Cortex of kidney (tissue), 1 donor: ENCODE data around the gene PHACTR4.
"Not testable (repeated sequence)": the region's sequence is repeated elsewhere in the genome, so short reads cannot be mapped to it uniquely, and the experiment has no call there.

Source experiments
- DNase-seq: peaks from one replicate; lab custom pipeline; 2025; lab: John Stamatoyannopoulos, UW

The PHACTR4 gene

DNA sequence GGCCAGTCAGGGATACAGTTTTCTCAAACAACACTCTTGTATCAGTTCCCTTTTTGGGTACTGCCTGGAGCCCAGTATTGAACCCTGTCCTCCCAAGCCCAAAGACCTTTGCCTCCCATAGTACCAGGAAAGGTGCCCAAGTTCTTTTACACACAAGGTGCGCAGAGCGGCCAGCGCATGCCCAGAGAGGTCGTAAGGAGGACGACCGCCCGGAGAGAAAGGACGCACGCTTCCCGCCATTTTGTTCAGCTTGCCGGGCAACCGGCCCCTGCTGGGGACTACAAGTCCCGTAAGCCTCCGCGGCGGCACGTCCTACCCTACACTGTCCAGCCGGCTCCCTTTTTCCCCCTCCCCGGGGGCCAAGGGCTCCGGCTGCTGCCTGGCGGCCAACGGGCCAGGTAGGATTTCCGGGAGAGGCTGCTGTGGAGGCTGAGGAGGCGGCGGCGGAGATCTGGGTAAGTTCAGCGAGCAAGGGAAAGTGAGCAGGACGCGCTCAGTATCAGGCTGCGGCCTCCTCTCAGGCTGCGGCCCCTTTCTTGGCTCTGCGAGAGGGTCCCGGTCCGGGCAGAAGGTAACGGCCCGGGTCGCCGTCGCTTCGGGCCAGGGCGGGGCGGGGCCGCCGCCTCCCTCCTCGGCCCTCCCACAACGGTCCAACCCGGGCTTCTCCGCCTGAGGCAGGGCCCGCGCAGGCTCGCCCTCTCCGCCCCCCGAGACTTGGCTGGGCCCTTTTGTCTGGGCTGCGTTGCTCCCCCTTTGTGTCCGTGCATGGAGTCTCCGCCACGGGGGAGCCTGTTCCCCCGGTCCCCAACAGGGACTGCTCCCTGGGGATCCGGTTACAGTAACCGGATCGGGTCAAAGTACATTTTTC, at the start of gene PHACTR4:
Gene PHACTR4, plus strand, starts transcription at position 370 of the 868 bp plus-strand sequence. CDS start 37,708 bp downstream, outside the sequence.
- DNase-seq: no peak

DNA sequence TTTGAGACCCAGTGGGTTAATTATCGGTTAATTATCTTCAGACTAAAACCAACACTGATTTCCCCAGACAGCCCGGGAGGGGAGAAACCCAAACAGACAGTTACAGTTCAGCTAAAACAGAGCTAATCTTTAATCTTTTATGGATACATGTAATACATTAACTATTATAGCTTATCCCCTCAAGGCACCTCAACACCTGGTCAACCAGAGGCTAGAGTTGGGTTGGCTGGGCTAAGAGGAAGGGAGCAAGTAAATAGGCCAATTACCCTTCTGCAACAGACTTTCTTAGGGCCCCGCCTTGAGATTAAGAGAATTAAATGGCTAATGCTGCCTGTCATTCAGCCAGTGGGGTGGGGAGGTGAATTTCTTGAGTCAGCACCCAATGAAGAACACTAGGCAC, 47.3 kb upstream of the PHACTR4 start:
- no peak for DNase-seq

DNA sequence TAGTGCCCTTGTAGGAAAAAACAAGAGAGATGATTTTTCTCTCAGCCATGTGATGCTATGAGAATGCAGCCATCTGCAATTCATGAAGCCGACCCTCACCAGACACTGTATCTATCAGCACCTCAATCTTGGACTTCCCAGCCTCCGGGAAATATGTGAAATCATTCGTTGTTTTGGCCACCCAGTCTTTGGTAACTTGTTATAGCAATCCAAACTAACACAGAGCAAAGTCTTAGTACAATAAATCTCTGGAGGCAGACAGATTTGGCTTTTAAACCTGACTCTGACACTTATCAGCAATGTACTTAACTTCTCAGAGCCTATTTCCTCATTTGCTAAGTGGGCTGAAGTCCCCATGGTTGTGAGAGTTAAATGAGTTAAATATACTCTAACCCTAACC, 45.8 kb upstream of the PHACTR4 start:
- no peak for DNase-seq

DNA sequence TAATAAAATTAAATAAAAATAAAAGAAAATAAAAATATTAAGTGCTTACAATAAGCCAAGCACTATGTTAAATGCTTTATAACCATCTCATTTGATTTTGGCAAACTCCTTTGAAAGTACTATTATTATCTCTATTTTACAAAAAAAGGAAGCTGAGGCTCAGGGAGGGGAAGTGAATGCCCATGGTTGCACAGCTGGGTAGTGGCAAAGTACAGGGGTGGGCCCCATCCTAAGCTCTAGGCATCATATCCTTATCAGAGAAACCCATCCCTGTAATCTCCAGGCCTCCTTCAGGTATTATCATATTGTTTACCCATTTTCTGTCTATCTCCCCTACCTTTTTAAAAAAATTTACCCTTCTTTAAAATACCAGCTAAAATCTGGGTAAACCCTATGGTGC, 43.0 kb upstream of the PHACTR4 start:
- no peak for DNase-seq

DNA sequence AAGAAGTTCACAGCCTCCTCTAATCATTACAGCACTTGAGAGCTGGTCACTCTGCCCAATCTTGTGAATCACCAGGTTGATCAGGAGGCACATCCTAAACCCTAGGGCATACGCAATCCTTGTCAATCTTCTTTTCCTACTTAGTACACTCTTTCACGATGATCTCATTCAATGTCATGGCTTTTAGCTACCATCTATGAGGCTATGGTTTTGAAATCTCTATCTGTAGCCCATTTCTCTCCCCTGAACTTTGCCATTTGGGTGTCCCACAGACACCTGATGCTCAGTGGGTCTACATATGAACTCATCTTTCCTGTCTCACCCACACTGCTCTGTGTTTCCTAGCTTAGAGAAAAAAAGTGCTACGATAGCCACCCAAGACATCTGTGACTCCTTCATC, 42.6 kb upstream of the PHACTR4 start:
- no peak for DNase-seq

DNA sequence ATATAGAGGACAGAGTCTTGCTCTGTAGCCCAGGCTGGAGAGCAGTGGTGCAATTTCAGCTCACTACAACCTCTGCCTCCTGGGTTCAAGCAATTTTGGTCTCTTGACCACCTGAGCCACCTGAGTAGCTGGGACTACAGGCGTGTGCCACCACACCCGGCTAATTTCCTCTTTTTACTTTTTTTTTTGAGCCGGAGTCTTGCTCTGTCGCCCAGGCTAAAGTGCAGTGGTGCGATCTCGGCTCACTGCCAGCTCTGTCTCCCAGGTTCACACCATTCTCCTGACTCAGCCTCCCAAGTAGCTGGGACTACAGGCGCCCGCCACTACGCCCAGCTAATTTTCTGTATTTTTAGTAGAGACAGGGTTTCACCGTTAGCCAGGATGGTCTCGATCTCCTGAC, 42.1 kb upstream of the PHACTR4 start:
- not testable (repeated sequence) for DNase-seq

DNA sequence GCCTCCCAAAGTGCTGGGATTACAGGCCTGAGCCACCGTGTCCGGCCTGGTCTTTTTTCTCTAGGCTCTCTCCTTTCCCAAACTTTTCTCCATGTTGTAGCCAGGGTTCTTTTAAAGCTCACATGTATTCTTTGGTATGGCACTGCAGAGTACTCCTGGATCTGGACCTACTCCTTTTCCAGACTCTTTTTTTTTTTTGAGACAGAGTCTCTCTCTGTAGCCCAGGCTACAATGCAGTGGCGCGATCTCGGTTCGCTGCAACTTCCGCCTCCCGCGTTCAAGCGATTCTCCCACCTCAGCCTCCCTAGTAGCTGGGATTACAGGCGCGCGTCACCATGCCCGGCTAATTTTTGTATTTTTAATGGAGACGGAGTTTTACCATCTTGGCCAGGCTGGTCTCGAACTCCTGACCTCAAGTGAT, 41.3 kb upstream of the PHACTR4 start:
- no peak for DNase-seq

DNA sequence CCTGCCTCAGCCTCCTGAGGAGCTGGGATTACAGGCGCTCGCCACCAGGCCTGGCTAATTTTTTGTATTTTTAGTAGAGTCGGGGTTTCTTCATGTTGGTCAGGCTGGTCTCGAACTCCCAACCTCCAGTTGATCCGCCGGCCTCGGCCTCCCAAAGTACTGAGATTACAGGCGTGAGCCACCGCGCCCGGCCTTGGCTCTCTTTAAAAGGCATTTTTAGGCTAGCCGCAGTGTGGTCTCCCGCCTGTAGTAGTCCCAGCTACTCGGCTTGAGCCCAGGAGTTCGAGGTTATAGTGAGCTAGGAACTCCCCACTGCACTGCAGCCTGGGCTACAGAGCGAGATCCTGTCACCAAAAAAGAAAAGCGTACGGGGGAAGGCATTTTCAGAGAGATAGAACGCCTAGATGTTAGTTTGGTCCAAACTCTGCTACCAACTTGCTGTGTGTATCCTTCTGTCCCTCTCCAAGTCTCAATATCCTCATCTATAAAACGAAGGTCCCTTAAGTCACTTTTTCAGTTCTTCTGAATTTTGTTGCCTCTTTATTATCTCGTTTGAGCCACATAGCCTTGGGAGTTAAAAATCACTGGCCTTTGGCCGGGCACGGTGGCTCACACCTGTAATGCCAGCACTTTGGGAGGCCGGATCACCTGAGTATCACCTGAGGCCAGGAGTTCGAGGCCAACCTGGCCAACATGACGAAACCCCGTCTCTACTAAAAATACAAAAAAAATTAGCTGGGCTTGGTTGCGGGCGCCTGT, 40.0 kb upstream of the PHACTR4 start:
- DNase-seq: no peak

DNA sequence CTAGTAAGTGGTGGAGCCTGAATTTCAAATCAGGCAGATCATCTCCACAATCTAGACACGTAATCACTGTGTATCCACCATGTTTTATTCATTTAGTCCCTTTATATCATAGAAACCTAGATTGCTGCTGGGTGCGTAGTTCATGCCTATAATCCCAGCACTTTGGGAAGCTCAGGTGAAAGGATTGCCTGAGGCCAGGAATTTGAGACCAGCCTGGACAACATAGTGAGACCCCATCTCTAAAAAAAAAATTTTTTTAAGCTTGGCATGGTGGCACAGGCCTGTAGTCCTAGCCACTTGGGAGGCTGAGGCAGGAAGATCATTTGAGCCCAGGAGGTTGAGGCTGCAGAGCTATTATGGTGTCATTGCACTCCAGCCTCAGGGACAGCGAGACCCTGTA, 30.6 kb upstream of the PHACTR4 start:
- no peak for DNase-seq

DNA sequence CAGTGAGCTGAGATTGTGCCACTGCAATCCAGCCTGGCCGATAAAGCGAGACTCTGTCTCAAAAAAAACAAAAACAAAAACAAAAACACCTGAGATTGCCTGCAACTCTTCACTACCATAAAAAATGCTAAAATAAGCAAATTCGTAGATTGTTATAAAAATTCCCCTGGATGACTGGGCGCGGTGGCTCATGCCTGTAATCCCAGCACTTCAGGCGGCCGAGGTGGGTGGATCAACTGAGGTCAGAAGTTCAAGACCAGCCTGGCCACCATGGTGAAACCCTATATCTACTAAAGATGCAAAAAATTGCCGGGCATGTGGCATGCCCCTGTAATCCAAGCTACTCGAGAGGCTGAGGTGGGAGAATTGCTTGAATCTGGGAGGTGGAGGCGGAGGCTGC, 30.0 kb upstream of the PHACTR4 start:
- DNase-seq: no peak

DNA sequence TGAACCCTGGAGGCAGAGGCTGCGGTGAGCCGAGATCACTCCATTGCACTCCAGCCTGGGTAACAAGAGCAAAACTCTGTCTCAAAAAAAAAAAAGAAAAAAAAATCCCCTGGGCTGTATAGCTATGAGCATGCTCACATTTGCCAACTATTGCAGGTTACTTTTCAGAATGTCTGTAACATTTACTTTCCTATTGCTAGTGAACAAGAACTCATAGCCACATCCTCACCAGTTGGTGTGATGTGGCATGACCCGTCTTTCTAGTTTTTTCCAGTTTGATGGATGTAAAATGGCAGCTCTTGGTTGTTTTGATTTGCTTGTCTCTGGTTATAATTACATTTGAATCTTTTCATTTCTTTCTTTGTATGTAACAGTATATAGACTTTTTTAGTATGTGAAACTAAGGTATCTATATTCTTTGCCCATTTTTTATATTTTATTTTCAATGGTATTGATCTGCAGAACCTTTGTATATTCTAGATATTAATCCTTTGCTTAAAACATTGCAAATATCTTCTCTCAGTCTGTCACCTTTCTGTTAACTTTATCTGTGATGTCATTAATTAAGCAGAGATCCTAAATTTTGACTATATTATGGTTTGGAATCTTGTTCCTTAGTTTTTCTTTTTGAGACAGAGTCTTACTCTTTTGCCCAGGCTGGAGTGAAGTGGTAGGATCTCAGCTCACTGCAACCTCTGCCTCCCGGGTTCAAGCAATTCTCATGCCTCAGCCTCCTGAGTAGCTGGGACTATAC, 29.1 kb upstream of the PHACTR4 start:
- no peak for DNase-seq

DNA sequence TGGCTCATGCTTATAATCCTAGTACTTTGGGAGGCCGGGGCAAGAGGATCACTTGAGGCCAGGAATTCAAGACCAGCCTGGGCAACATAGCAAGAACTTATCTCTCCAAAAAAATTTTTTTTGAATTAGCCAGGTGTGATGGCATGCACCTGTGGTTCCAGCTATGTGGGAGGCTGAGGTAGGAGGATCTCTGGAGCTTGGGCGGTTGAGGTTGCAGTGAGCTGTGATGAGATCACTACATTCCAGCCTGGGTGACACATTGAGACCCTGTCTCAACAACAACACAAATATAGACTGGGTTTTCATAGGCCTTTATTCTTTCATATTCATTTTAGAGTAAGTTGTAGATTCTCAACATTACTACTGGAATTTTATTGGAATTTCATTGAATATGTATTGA, 27.9 kb upstream of the PHACTR4 start:
- DNase-seq: no peak

DNA sequence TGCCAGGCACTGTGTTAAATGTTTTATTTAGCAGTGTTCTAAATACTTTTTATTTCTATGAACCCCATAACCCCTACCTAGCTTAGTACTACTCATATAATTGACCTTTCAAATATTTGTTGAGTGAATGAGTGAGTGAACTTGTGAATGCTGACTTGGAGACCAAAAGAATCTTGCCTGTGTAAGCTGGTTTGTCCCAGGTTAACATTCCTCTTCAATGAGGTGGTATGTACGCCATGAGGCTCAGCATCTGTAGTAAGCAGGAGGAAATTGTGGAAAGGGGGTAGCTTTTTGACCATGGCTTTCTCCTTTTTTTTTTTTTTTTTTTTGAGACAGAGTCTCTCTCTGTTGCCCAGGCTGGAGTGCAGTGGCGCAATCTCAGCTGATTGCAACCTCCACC, 26.1 kb upstream of the PHACTR4 start:
- no peak for DNase-seq

DNA sequence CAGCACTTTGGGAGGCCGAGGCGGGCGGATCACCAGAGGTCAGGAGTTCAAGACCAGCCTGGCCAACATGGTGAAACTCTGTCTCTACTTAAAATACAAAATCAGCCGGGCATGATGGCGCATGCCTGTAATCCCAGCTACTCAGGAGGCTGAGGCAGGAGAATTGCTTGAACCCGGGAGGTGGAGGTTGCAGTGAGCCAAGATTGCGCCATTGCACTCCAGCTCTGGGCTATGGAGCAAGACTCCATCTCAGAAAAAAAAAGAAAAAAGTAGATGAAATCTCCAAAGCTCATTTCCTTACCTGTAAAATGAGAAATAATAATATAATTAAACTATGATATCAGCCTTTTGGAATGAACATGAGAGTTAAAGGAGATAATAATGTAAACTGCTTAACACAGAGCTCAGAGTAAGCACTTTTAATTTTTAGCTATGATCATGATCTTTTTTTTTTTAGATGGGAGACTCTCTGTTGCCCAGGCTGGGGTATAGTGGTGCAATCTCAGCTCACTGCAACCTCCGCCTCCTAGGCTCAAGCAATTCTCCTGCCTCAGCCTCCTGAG, 16.2 kb upstream of the PHACTR4 start:
- not testable (repeated sequence) for DNase-seq

DNA sequence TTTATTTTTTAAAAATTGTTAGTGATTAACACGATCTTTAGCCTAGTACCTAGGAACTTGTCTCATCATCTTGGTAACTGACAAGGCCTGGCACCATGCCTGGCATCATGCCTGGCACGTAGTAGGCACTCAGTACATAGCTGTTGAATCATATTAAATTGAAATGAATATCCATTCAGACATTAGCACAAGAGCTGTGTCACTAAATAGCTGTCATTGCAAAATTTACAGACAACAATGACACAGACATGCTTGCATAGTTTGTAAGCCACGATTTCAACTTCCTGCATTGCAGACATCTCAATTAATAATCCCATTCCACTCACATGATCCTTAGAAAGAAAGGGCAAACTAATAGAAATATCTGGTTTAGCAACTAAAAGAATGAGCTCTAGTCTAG, 15.4 kb upstream of the PHACTR4 start:
- no peak for DNase-seq

DNA sequence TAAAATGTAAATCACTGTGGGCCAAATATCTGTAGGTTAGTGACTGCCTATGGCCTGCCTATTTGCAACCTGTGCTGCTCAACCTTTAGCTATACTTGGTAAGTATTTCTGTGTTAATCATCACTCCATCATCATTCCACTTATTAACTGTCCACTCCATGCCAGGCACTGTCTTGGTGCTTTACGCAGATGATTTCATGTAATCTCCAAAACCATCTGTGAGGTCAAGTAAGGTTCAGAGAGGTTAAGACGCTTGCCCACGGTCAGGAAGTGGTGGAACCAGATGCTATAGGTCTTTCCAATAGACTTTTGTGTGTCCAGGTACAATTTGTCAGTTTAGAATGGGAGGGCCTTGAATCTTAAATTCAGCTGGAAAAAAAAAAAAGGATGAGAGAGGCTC, 10.8 kb upstream of the PHACTR4 start:
- DNase-seq: no peak

DNA sequence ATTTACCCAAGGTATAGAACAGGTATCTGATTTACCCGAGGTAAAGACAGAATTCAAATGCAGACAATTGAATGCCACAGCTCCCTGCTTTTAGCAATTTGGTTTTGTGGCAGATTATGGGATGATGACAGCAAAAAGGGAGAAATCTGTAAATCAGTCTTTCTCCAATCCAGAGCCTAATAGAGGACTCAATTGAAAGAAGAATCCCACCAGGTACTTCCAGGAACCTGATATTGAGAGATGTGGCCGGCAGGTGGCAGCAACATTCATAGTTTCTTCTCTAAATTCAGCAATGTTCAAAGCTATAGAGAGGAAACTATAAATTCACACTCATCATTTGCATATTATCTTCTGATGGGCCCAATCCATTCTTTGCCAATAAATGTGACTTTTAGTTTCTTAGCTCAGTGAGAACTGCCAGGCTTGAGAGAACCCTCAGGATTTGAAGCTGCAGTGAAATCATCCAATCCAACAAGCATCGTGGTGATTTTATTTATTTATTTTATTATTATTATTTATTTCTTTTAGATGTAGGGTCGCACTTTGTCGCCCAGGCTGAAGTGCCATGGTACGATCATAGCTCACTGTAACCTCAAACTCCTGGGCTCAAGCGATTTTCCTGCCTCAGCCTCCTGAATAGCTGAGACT, 9.8 kb upstream of the PHACTR4 start:
- no peak for DNase-seq

DNA sequence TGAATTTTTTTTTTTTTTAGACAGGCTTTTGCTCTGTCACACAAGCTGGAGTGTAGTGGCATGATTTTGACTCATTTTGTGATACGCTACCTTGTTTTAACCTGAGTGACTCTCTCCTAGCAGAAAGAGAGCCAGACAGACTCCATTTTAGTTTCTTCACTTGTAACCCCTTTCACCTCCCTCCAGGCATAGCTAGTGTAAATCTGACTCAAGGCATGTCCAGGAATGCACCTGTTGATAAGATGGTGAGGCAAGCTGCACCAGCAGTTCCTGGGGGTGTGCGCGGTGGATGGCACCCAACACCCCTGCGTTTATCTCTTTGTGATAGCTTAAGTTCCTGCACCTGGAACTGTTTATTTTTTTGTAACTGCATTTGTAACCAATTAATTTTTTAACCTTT, 4.7 kb upstream of the PHACTR4 start:
- DNase-seq: no peak

DNA sequence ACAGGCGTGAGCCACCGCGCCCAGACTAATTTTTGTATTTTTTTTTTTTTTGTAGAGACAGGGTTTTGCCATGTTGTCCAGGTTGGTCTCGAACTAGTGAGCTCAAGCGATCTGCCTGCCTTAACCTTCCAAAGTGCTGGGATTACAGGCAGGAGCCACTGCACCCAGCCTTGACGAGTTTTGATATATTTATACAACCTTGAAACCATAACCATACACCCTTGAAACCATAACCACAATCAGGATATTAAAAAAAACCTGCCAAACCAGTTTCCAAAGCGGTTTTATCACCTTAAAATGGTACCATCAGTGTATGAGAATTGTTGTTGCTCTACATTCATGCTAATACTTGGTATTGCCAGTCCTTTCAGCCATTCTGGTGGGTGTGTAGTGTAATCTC, 3.7 kb upstream of the PHACTR4 start:
- DNase-seq: no peak

DNA sequence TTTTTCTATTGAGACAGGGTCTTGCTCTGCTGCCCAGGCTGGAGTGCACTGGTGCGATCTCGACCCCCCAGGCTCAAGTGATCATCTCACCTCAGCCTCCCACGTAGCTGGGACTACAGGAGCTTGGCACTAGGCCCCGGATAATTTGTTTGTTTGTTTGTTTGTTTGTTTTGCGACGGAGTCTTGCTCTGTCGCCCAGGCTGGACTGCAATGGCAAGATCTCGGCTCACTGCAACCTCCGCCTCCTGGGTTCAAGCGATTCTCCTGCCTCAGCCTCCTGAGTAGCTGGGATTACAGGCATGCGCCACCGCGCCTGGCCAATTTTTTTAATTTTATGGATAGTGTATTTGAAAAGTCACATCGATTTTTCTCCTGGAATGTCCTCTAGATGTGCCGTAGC, 932 bp upstream of the PHACTR4 start:
- DNase-seq: not testable (repeated sequence)

DNA sequence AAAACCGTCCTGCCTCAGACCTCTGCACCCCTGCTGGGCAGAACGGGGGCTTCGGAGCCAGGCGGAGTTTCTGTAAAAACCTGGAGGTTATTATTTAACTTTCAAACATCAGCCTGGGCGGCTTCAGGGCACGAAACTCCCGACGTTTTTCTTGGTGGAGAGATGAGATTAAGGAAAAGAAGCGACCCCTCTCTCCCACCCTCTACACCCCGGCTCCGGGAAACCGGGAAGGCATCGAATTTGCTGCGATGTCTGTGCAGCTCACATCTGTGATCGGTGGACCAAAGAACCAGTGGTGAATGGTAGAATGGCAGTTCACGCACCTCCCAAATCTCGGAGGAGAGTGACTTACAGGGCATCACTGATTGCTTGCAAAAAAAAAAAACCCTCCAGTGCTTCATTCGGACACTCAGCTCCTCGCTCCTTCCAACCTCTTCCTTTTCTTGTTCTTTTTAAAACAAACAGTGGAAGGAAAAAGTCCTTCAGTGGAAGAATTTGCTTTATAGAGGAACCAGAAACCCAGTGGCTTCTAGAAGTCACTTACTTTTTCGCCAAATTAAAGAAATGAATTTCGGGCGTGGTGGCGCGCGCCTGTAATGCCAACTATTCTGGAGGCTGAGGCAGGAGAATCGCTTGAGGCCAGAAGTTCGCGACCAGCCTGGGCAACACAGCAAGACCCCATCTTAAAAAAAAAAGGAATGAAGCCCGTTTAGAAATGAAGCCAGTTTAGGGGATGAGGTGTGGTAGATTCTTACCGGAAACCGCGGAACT, 884 bp downstream of the PHACTR4 start:
- DNase-seq: no peak
